DMS153 treated with DMSO at 0.1 percent for 48 hours (cell line): ENCODE results near the gene NUDT22.
"Not testable (repeated sequence)": the region's sequence is repeated elsewhere in the genome, so short reads cannot be mapped to it uniquely, and the experiment has no call there.

ENCODE experiments used
- DNase-seq: peaks from one replicate; lab custom pipeline; 2025; ENCODE audit not compliant: unreplicated experiment; lab: John Stamatoyannopoulos, UW

NUDT22 gene

GRCh38 chr11:64241491-64242374, 15.7 kb downstream of the NUDT22 start:
- DNase-seq: no peak

- DNase-seq: no peak
Measured at GRCh38 chr11:64243236-64243854, 17.3 kb downstream of the NUDT22 start.

DNA sequence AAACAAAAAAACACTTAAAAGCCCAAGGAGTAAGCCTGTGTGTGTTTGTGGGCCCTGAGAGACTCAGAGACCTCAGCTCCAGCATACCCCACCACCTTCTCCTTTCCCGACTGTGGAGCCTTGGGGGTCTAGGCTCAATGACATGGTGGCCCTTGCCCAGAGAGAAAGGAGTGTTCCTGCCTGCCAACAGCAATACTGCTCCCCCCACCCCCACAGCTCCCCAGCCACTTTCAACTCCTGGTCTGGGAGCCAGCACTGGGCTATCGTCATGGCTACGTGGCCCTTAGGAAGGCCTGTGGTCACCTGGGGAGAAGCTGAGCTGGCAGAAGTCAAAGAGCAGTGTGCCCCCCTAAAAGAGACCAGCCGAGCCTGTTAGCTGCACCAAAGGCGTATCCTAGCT, 18.0 kb downstream of the NUDT22 start:
- DNase-seq: no peak

- DNase-seq: no peak
Measured at GRCh38 chr11:64244966-64245365, 18.9 kb downstream of the NUDT22 start.

GRCh38 chr11:64245401-64245796, 19.3 kb downstream of the NUDT22 start:
- DNase-seq: no peak

- DNase-seq: no peak
Measured at GRCh38 chr11:64245797-64246620, 19.9 kb downstream of the NUDT22 start.

DNA sequence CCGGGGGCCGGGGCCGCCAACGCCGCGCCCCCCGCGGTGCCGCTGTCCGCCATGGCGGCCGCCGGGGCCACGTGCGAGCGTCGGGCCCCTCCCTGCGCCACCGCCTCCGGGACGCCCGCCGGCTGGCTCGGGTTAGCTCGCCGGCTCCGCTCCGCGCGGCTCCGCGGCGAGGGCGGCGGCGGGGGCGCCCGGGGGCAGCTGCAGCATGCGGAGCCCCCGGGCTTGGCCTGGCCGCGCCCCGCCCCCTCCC, 20.5 kb downstream of the NUDT22 start:
- DNase-seq: not testable (repeated sequence)

GRCh38 chr11:64246871-64247728, 21.0 kb downstream of the NUDT22 start, which contains the start of gene PPP1R14B:
Gene PPP1R14B (minus strand): TSS chr11:64246943. CDS start chr11:64246673, 270 bp downstream.
- peak; percentile 72 for DNase-seq

- DNase-seq: no peak
Measured at GRCh38 chr11:64247729-64248531, 21.9 kb downstream of the NUDT22 start.

GRCh38 chr11:64248578-64248977, 22.5 kb downstream of the NUDT22 start:
- no peak for DNase-seq

- DNase-seq: no peak
Measured at GRCh38 chr11:64249038-64249437, 23.0 kb downstream of the NUDT22 start.

- DNase-seq: no peak
Measured at GRCh38 chr11:64249563-64250414, 23.7 kb downstream of the NUDT22 start.

DNA sequence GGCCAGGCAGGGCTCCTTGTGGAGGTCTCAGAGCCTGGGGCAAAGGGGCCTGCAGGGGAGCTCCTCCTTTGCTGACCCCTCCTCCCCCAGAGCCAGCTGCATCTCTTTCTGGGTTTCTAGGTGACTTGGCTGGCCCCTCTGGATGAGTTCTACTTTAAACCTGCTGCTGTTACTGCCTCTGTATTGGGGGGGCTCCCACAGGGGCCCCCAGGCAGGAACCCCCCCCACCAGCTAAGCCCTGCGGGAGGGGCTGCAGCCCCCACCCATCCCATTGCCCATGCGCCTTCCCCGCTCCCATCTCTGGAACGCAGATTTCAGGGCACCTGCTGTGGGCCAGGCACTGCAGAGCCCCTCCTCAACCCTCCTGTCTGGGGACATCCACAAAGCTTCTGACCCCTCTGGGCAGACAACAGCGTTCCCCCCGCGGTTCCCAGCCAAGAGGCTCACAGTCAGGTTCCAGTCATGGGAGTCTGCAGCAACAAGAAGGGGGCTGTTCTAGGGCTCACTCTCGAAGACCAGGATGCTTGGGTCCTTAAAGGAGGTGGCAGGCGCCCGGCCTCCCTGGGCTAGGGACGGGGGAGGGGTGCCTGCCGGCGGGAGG, 24.4 kb downstream of the NUDT22 start:
- DNase-seq: no peak

DNA sequence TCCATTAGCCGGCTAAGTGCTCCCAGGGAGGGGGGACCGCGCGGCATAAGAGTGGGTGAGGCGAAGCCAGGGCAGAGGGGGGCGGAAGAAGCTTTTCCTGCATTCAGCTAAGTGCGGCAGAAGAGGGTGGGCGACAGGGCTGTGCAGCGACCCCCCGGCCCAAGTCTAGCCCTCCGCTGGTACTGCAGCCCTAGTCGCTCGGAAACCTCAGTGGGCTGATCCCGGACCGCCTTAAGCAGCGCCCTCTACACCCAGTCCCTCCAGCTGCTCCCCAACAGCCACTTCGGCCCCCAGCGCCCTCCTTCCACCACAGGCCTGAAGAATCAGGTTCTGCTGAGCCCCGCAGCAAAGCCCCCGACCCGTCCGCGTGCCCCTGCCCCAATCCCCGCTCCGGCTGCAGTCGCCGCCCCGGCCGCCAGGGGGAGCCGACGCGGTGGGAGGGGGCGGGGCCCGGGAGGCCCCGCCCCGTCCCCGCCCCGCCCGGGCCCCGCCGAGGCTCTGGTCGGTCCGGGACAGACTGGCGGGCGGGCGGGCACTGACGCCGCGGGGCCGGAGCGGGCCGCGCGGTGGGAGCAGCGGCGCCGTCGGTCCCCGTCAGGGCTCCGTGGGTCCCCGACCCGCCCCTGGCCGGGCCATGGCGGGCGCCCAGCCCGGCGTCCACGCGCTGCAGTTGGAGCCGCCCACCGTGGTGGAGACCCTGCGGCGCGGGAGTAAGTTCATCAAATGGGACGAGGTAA, 25.1 kb downstream of the NUDT22 start, which contains the start of gene PLCB3:
PLCB3 (plus strand) TSS at position 515 of the 737 bp plus-strand sequence; CDS start at position 635, 120 bp downstream.
- DNase-seq: no peak

DNA sequence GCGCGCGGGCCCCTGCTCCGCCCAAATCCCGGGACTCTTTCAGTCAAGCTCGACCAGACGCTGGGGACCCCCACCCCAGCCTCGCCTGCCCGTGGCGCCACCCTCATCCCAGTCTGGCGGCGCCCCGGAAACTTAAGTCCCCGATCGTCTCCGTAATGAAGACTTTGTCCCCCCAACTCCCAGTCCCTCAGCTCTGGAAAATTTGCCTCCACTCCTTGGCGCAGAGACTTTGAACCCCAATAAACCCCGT, 25.6 kb downstream of the NUDT22 start:
- no peak for DNase-seq

- no peak for DNase-seq
Measured at GRCh38 chr11:64252003-64252872, 26.2 kb downstream of the NUDT22 start.

DNA sequence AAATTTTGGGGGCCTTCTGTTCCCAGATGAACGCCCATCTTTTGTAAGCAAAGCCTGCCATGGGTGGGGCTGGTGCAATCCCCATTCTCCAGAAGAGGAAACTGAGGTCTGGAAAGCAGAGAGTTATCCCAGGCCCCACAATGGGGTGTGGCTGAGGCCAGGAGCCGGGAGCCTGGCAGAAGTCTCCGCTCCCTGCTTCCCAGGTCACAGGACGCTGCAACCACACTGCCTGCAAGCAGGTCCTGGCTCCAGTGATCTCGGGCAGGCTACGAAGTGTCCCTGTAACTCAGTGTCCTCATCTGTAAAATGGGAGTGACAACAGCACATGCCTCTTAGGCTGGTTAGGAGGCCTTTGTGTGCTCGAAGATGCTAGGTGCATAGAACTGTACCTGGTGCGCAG, 27.0 kb downstream of the NUDT22 start:
- DNase-seq: no peak
